Suprapubic skin (tissue), 4 donors: ENCODE data around the gene TNFRSF25. TPM values are rescaled to one million over a fixed set of nuclear protein-coding genes. Genes with fewer than 3 reads are reported as not detected.

Source experiments
- DNase-seq, 2 donors: peaks; one replicate each; pipeline ENCODE4 v3.0.0-alpha.2; 2019; ENCODE audit warnings: low spot score in 2 of 2
- H3K27ac ChIP-seq: fragments of 200-600 bp; sonication (generic); one replicate; pipeline ENCODE4 v1.5.1; 2019
- H3K27me3 ChIP-seq: fragments of 200-600 bp; sonication (generic); one replicate; pipeline ENCODE4 v1.5.1; 2019
- H3K36me3 ChIP-seq: fragments of 200-600 bp; sonication (generic); one replicate; pipeline ENCODE4 v1.5.1; 2019
- H3K4me1 ChIP-seq: fragments of 200-600 bp; sonication (generic); one replicate; pipeline ENCODE4 v1.5.1; 2019
- H3K4me3 ChIP-seq: fragments of 200-600 bp; sonication (generic); one replicate; pipeline ENCODE4 v1.5.1; 2019; ENCODE audit warnings: mild to moderate bottlenecking
- H3K9me3 ChIP-seq: fragments of 200-600 bp; sonication (generic); one replicate; pipeline ENCODE4 v1.5.1; 2019
- CTCF ChIP-seq, 2 donors: fragments of 200-600 bp in 1 of 2; fragments of 450-650 bp in 1 of 2; sonication (generic) in 1 of 2; IDR thresholded peaks; one replicate each; pipeline ENCODE4 v1.5.1; 2016 to 2019; ENCODE audit warnings: antibody characterized with exemption in 2 of 2, mild to moderate bottlenecking in 1 of 2, moderate library complexity in 1 of 2
- EP300 ChIP-seq: sonication (generic); formaldehyde crosslinking; IDR thresholded peaks from one replicate; pipeline ENCODE4 v1.6.1; 2017; ENCODE audit warnings: antibody characterized with exemption
- POLR2A ChIP-seq, 2 donors: fragments of 450-650 bp; IDR thresholded peaks; one replicate each; pipeline ENCODE4 v1.6.1; 2017; ENCODE audit warnings: antibody characterized with exemption in 2 of 2, mild to moderate bottlenecking in 2 of 2, moderate library complexity in 2 of 2
- POLR2AphosphoS5 ChIP-seq, 3 donors: sonication (generic); formaldehyde crosslinking; IDR thresholded peaks; one replicate each; pipeline ENCODE4 v1.6.1; 2017; ENCODE audit warnings: antibody characterized with exemption in 3 of 3
- WGBS: methylation state at CpG from one replicate; pipeline ENCODE4 v1.1.5; 2018; 5-methylcytosine and 5-hydroxymethylcytosine counted together
- total RNA-seq, 4 donors: library from RNA; depleted of rRNA; stranded (reverse); fragments of >200 nt; gene quantifications; one replicate each; pipeline ENCODE4 v1.1.0, GENCODE V29; 2016

The TNFRSF25 gene
- total RNA-seq, 4 donors from 2014 or later, result 66.8 to 411 (median 99.5) TPM

GRCh38 chr1:6501279-6501813 lies 35.4 kb upstream of the TNFRSF25 start:
- no peaks in the 10 kb centered on the region for H3K36me3 ChIP-seq
- DNase-seq, result no peak
- no peak for TF ChIP-seq POLR2AphosphoS5 (IDR thresholded peaks at IDR 0.05)
- no peak for TF ChIP-seq CTCF (IDR thresholded peaks at IDR 0.05)
- no peak for TF ChIP-seq POLR2A (IDR thresholded peaks at IDR 0.05)
- no peak for TF ChIP-seq EP300
- H3K27me3 ChIP-seq, result no peaks in the 10 kb centered on the region
- no peak overlapping the region for H3K4me3 ChIP-seq
- no peaks in the 10 kb centered on the region for H3K9me3 ChIP-seq
- 86% methylated on average over 10 of the region's 10 CpGs for WGBS
- H3K4me1 ChIP-seq, result peaks cover 38% of the 10 kb centered on the region
- H3K27ac ChIP-seq, result no peak overlapping the region

GRCh38 chr1:6500544-6501278 lies 34.7 kb upstream of the TNFRSF25 start:
- Histone ChIP-seq H3K36me3 (no peaks in the 10 kb centered on the region), H3K9me3 (no peaks in the 10 kb centered on the region), H3K4me3 (no peak overlapping the region), H3K27ac (no peak overlapping the region), H3K4me1 (peaks cover 44% of the 10 kb centered on the region), H3K27me3 (no peaks in the 10 kb centered on the region)
- DNase-seq, result no peak
- TF ChIP-seq CTCF (IDR thresholded peaks at IDR 0.05) (no peak), EP300 (no peak), POLR2AphosphoS5 (IDR thresholded peaks at IDR 0.05) (no peak), POLR2A (IDR thresholded peaks at IDR 0.05) (no peak)
- 69% methylated on average over 20 of the region's 27 CpGs for WGBS

- H3K9me3 ChIP-seq, result no peaks in the 10 kb centered on the region
Observed at GRCh38 chr1:6499296-6499695, 33.3 kb upstream of the TNFRSF25 start.

GRCh38 chr1:6498576-6499111 lies 32.7 kb upstream of the TNFRSF25 start:
- H3K27ac ChIP-seq, result no peak overlapping the region
- H3K27me3 ChIP-seq, result no peaks in the 10 kb centered on the region
- H3K4me1 ChIP-seq, result peaks cover 54% of the 10 kb centered on the region
- TF ChIP-seq POLR2A (IDR thresholded peaks at IDR 0.05) (no peak), POLR2AphosphoS5 (IDR thresholded peaks at IDR 0.05) (no peak), CTCF (IDR thresholded peaks at IDR 0.05) (no peak), EP300 (no peak)
- DNase-seq, result no peak
- WGBS, result no CpG with 5 or more reads among the region's 13 CpGs
- no peaks in the 10 kb centered on the region for H3K9me3 ChIP-seq
- H3K4me3 ChIP-seq, result no peak overlapping the region
- H3K36me3 ChIP-seq, result no peaks in the 10 kb centered on the region

More at GRCh38 chr1:6499296-6499695, 33.3 kb upstream of the TNFRSF25 start:
- Histone ChIP-seq H3K4me1 (peaks cover 54% of the 10 kb centered on the region), H3K4me3 (no peak overlapping the region), H3K36me3 (no peaks in the 10 kb centered on the region), H3K27me3 (no peaks in the 10 kb centered on the region), H3K27ac (no peak overlapping the region)
- TF ChIP-seq CTCF (IDR thresholded peaks at IDR 0.05), result no peak
- no peak for TF ChIP-seq POLR2AphosphoS5 (IDR thresholded peaks at IDR 0.05)
- no peak for TF ChIP-seq EP300
- no peak for TF ChIP-seq POLR2A (IDR thresholded peaks at IDR 0.05)
- 70% methylated on average over 4 of the region's 4 CpGs for WGBS
- no peak for DNase-seq

- Histone ChIP-seq H3K27me3 (no peaks in the 10 kb centered on the region), H3K9me3 (no peaks in the 10 kb centered on the region), H3K4me1 (peaks cover 54% of the 10 kb centered on the region), H3K36me3 (no peaks in the 10 kb centered on the region), H3K4me3 (peak overlapping the region; percentile 70), H3K27ac (peak overlapping the region; percentile 7)
- TF ChIP-seq POLR2A (IDR thresholded peaks at IDR 0.05), result no peak
- no peak for TF ChIP-seq EP300
- TF ChIP-seq CTCF (IDR thresholded peaks at IDR 0.05), result no peak
- TF ChIP-seq POLR2AphosphoS5 (IDR thresholded peaks at IDR 0.05), result no peak
- no peak for DNase-seq
- 41% methylated on average over 18 of the region's 20 CpGs for WGBS
Observed at GRCh38 chr1:6497867-6498575, 32.0 kb upstream of the TNFRSF25 start.
